ENCODE measurements around the gene DGUOK.

GRCh38 chr2:73970850-73971471 lies 44.3 kb downstream of the DGUOK start:
- no peak for TF ChIP-seq POLR2A (IDR thresholded peaks at IDR 0.05; ENCODE audit: low read depth, low read length)
- TF ChIP-seq POLR2AphosphoS5 (IDR thresholded peaks at IDR 0.05; ENCODE audit: low read depth, low read length) = 0 out of 2 replicates have a peak, but pooled peaks have one; percentile 35

Data from GM12892 (cell line).